Measurements from ENCODE around the gene USP22.

USP22 gene

GRCh38 chr17:21020622-21021021, 22.2 kb downstream of the USP22 start:
- no peak for DNase-seq (ENCODE audit: low spot score)

- DNase-seq (ENCODE audit: low spot score), result no peak
These were observed 22.7 kb downstream of the USP22 start for GRCh38 chr17:21019976-21020586.

- DNase-seq (ENCODE audit: low spot score), result no peak
These were observed 23.9 kb downstream of the USP22 start for GRCh38 chr17:21018894-21019293.

- no peak for DNase-seq (ENCODE audit: low spot score)
These were observed 24.9 kb downstream of the USP22 start for GRCh38 chr17:21017861-21018260.

- no peak for DNase-seq (ENCODE audit: low spot score)
These were observed 25.6 kb downstream of the USP22 start for GRCh38 chr17:21017256-21017655.

GRCh38 chr17:21016826-21017225, 26.0 kb downstream of the USP22 start:
- DNase-seq (ENCODE audit: low spot score), result no peak

GRCh38 chr17:21015564-21015963, 27.2 kb downstream of the USP22 start:
- no peak for DNase-seq (ENCODE audit: low spot score)

GRCh38 chr17:21014498-21014897, 28.3 kb downstream of the USP22 start:
- no peak for DNase-seq (ENCODE audit: low spot score)

- no peak for DNase-seq (ENCODE audit: low spot score)
These were observed 28.8 kb downstream of the USP22 start for GRCh38 chr17:21013983-21014382.

GRCh38 chr17:21012736-21013135, 30.1 kb downstream of the USP22 start:
- DNase-seq (ENCODE audit: low spot score), result no peak

- DNase-seq (ENCODE audit: low spot score), result no peak
These were observed 31.9 kb downstream of the USP22 start for GRCh38 chr17:21010705-21011596.

- DNase-seq (ENCODE audit: low spot score), result no peak
These were observed 33.7 kb downstream of the USP22 start for GRCh38 chr17:21008992-21009671.

GRCh38 chr17:21008160-21008915, 34.5 kb downstream of the USP22 start:
- no peak for DNase-seq (ENCODE audit: low spot score)

- DNase-seq (ENCODE audit: low spot score), result no peak
These were observed 35.2 kb downstream of the USP22 start for GRCh38 chr17:21007646-21008045.

- DNase-seq (ENCODE audit: low spot score), result no peak
These were observed 37.0 kb downstream of the USP22 start for GRCh38 chr17:21005803-21006202.

- DNase-seq (ENCODE audit: low spot score), result no peak
These were observed 37.4 kb downstream of the USP22 start for GRCh38 chr17:21005367-21005766.

GRCh38 chr17:21004016-21004930, 38.5 kb downstream of the USP22 start:
- DNase-seq (ENCODE audit: low spot score), result no peak

GRCh38 chr17:21003007-21003621, 39.7 kb downstream of the USP22 start:
- no peak for DNase-seq (ENCODE audit: low spot score)

GRCh38 chr17:21002309-21003006, 40.4 kb downstream of the USP22 start:
- DNase-seq (ENCODE audit: low spot score), result no peak

GRCh38 chr17:21001813-21002221, 41.0 kb downstream of the USP22 start:
- no peak for DNase-seq (ENCODE audit: low spot score)

Data from SK-N-DZ (cell line).